CD14-positive monocyte (primary cell): ENCODE measurements around the gene KIF1A. TPM values are rescaled to one million over a fixed set of nuclear protein-coding genes. Genes with fewer than 3 reads are reported as not detected.
A peak's percentile ranks its signal among the peaks of the same experiment; 100 is the strongest.

Experiments used
- DNase-seq, 3 donors: peaks; one replicate each; pipeline ENCODE4 v3.0.0-alpha.2; 2011 to 2022
- H2AFZ ChIP-seq: 2 replicates; pipeline ENCODE4 v1.6.0; 2012; ENCODE audit warnings: mild to moderate bottlenecking, low read depth, low read length, inconsistent platforms; ENCODE audit not compliant: insufficient read depth, poor library complexity, severe bottlenecking
- H3K27ac ChIP-seq, 2 donors: 1 replicate in 1 of 2; 2 replicates in 1 of 2; pipeline ENCODE4 v1.5.1; 2012 to 2013; ENCODE audit warnings: low read length in 2 of 2, control low read depth in 1 of 2, inconsistent platforms in 1 of 2, low read depth in 1 of 2, mild to moderate bottlenecking in 1 of 2
- H3K27me3 ChIP-seq, 2 donors: one replicate each; pipeline versions ENCODE4 v1.6.0 to v1.6.1; 2011 to 2013; ENCODE audit warnings: low read length in 2 of 2; ENCODE audit not compliant: control insufficient read depth in 2 of 2, insufficient read depth in 2 of 2
- H3K36me3 ChIP-seq, 2 donors: replicated peaks in 1 of 2; 1 replicate in 1 of 2; 2 replicates in 1 of 2; pipeline versions ENCODE4 v1.5.1 to v1.6.1; 2012 to 2013; ENCODE audit warnings: low read length in 2 of 2, control low read depth in 1 of 2, inconsistent platforms in 1 of 2, mild to moderate bottlenecking in 1 of 2; ENCODE audit not compliant: insufficient read depth in 2 of 2, control insufficient read depth in 1 of 2
- H3K4me1 ChIP-seq, 2 donors: 1 replicate in 1 of 2; 2 replicates in 1 of 2; pipeline versions ENCODE4 v1.5.1 to v1.6.1; 2012 to 2013; ENCODE audit warnings: low read length in 2 of 2, control low read depth in 1 of 2, inconsistent platforms in 1 of 2, mild to moderate bottlenecking in 1 of 2, moderate library complexity in 1 of 2; ENCODE audit not compliant: insufficient read depth in 2 of 2, control insufficient read depth in 1 of 2
- H3K4me2 ChIP-seq: replicated peaks from 2 replicates; pipeline ENCODE3; 2012; ENCODE audit warnings: low read length, moderate library complexity, mild to moderate bottlenecking; ENCODE audit not compliant: poor library complexity, severe bottlenecking; ENCODE audit errors: extremely low read depth
- H3K4me3 ChIP-seq, 3 experiments: fragments of 200-600 bp in 1 of 3; sonication (generic) in 1 of 3; replicated peaks in 1 of 3; 1 replicate in 2 of 3; 2 replicates in 1 of 3; pipeline ENCODE4 v1.5.1; 2011 to 2013; ENCODE audit warnings: low read length in 3 of 3, mild to moderate bottlenecking in 3 of 3, control low read depth in 2 of 3, low read depth in 2 of 3, inconsistent platforms in 1 of 3, moderate library complexity in 1 of 3
- H3K79me2 ChIP-seq: 2 replicates; pipeline ENCODE4 v1.6.0; 2012; ENCODE audit warnings: mild to moderate bottlenecking, control low read depth, inconsistent platforms, low read length, moderate library complexity; ENCODE audit not compliant: insufficient read depth
- H3K9ac ChIP-seq: 2 replicates; pipeline ENCODE4 v1.6.0; 2017; ENCODE audit warnings: low read length, mild to moderate bottlenecking; ENCODE audit not compliant: insufficient read depth, poor library complexity, severe bottlenecking
- H3K9me3 ChIP-seq, 2 donors: replicated peaks in 1 of 2; 1 replicate in 1 of 2; 2 replicates in 1 of 2; pipeline versions ENCODE4 v1.5.1 to v1.6.1; 2012 to 2013; ENCODE audit warnings: low read length in 2 of 2, control low read depth in 1 of 2; ENCODE audit not compliant: control insufficient read depth in 1 of 2, insufficient read depth in 1 of 2
- H4K20me1 ChIP-seq: 2 replicates; pipeline ENCODE4 v1.6.0; 2012; ENCODE audit warnings: mild to moderate bottlenecking, low read length, control low read depth, moderate library complexity; ENCODE audit not compliant: insufficient read depth
- H3K27ac Mint-ChIP-seq, 7 donors: one replicate each; pipeline ENCODE4 v1.8.0; 2020; ENCODE audit warnings: mild to moderate bottlenecking in 7 of 7, mixed read lengths in 7 of 7, moderate library complexity in 6 of 7, inconsistent platforms in 2 of 7
- H3K27me3 Mint-ChIP-seq, 3 donors: one replicate each; pipeline ENCODE4 v1.8.0; 2021 to 2022; ENCODE audit warnings: low read depth in 3 of 3, mild to moderate bottlenecking in 3 of 3, mixed read lengths in 3 of 3, moderate library complexity in 3 of 3, inconsistent platforms in 1 of 3
- H3K36me3 Mint-ChIP-seq, 2 donors: one replicate each; pipeline ENCODE4 v1.8.0; 2020; ENCODE audit warnings: mixed read lengths in 2 of 2, inconsistent platforms in 1 of 2, mild to moderate bottlenecking in 1 of 2
- H3K4me1 Mint-ChIP-seq: one replicate; pipeline ENCODE4 v1.8.0; 2020; ENCODE audit warnings: mild to moderate bottlenecking, mixed read lengths
- H3K4me3 Mint-ChIP-seq, 2 donors: one replicate each; pipeline ENCODE4 v1.8.0; 2020; ENCODE audit warnings: mild to moderate bottlenecking in 2 of 2, mixed read lengths in 2 of 2, moderate library complexity in 1 of 2
- H3K9me3 Mint-ChIP-seq, 7 donors: one replicate each; pipeline ENCODE4 v1.8.0; 2020 to 2022; ENCODE audit warnings: mixed read lengths in 7 of 7, mild to moderate bottlenecking in 6 of 7, moderate library complexity in 6 of 7, inconsistent platforms in 2 of 7
- WGBS: methylation state at CpG from one replicate; pipeline ENCODE4 v1.1.5; 2013; ENCODE audit warnings: missing lambda C conversion rate; ENCODE audit not compliant: insufficient coverage; 5-methylcytosine and 5-hydroxymethylcytosine counted together
- intact Hi-C, 2 donors: fragments of 100-400 bp; cut with micrococcal nuclease; formaldehyde crosslinking; loops; one replicate each; pipeline versions ENCODE4 v1.15.0 to v1.15.1; 2023
- polyA plus RNA-seq, 3 donors: library from polyadenylated mRNA; depleted of rRNA in 1 of 3; unstranded in 2 of 3; stranded (reverse) in 1 of 3; fragments of 300-500 nt in 2 of 3; fragments of >200 nt in 1 of 3; fragmentation: Illumina TruSeq in 2 of 3; gene quantifications; 1 replicate in 2 of 3; 2 replicates in 1 of 3; pipeline ENCODE4 v1.2.3, GENCODE V29; 2012 to 2021
- TF ChIP-seq, protein P1 (sequence below): fragments of 200-600 bp; IDR thresholded peaks from one replicate; pipeline ENCODE4 v1.8.0; 2022; ENCODE audit warnings: antibody characterized with exemption, mild to moderate bottlenecking

The KIF1A gene
- polyA plus RNA-seq, 3 donors: not detected

GRCh38 chr2:240832205-240832727 lies 12.2 kb upstream of the KIF1A start:
- H3K4me2 ChIP-seq: peak overlapping the region; percentile 59
- no peak overlapping the region for H3K9ac ChIP-seq
- 4% methylated on average over 54 of the region's 54 CpGs for WGBS

GRCh38 chr2:240831594-240832204 lies 11.7 kb upstream of the KIF1A start:
- Histone ChIP-seq H3K36me3 (no peaks in the 10 kb centered on the region), H3K27me3 (peaks cover 14 to 49% of the 10 kb centered on the region in 2 donors), H3K9me3 (peaks cover 0 to 7% of the 10 kb centered on the region in 2 donors), H3K79me2 (no peaks in the 10 kb centered on the region), H3K4me3 (peak overlapping the region in 1 of 3 experiments; percentile 54), H3K27ac (no peak overlapping the region), H2AFZ (peak overlapping the region; percentile 54), H3K4me2 (peak overlapping the region; percentile 59), H3K9ac (no peak overlapping the region), H3K4me1 (peaks cover 7 to 14% of the 10 kb centered on the region in 2 donors), H4K20me1 (no peaks in the 10 kb centered on the region)
- no peaks in the 10 kb centered on the region for H3K36me3 Mint-ChIP-seq
- WGBS: 9% methylated on average over 26 of the region's 27 CpGs
- peaks cover 6% of the 10 kb centered on the region for H3K4me1 Mint-ChIP-seq
- TF ChIP-seq, protein P1, sequence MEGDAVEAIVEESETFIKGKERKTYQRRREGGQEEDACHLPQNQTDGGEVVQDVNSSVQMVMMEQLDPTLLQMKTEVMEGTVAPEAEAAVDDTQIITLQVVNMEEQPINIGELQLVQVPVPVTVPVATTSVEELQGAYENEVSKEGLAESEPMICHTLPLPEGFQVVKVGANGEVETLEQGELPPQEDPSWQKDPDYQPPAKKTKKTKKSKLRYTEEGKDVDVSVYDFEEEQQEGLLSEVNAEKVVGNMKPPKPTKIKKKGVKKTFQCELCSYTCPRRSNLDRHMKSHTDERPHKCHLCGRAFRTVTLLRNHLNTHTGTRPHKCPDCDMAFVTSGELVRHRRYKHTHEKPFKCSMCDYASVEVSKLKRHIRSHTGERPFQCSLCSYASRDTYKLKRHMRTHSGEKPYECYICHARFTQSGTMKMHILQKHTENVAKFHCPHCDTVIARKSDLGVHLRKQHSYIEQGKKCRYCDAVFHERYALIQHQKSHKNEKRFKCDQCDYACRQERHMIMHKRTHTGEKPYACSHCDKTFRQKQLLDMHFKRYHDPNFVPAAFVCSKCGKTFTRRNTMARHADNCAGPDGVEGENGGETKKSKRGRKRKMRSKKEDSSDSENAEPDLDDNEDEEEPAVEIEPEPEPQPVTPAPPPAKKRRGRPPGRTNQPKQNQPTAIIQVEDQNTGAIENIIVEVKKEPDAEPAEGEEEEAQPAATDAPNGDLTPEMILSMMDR: no peak
- DNase-seq: no peak
- H3K4me3 Mint-ChIP-seq: peak overlapping the region in 1 of 2 donors; percentile 83
- no peak overlapping the region for H3K27ac Mint-ChIP-seq
- H3K9me3 Mint-ChIP-seq: peaks cover 0 to 8% (median 2%) of the 10 kb centered on the region in 7 donors
- intact Hi-C loops: loop anchor here in 1 of 2 donors (10.0 kb wide), 1 partner anchor 317 kb away; no protein-coding TSS in a partner anchor
- H3K27me3 Mint-ChIP-seq: peaks cover 30 to 56% (median 41%) of the 10 kb centered on the region in 3 donors

More at GRCh38 chr2:240832205-240832727, 12.2 kb upstream of the KIF1A start:
- Mint-ChIP-seq H3K27ac (no peak overlapping the region), H3K36me3 (no peaks in the 10 kb centered on the region), H3K4me3 (peak overlapping the region in 1 of 2 donors; percentile 83), H3K27me3 (peaks cover 31 to 56% (median 37%) of the 10 kb centered on the region in 3 donors), H3K4me1 (peaks cover 6% of the 10 kb centered on the region), H3K9me3 (peaks cover 0 to 3% (median 2%) of the 10 kb centered on the region in 7 donors)
- intact Hi-C loops: loop anchor here in 1 of 2 donors (10.0 kb wide), 1 partner anchor 317 kb away; no protein-coding TSS in a partner anchor
- Histone ChIP-seq H4K20me1 (no peaks in the 10 kb centered on the region), H3K27me3 (peaks cover 12 to 44% of the 10 kb centered on the region in 2 donors), H3K27ac (no peak overlapping the region), H3K79me2 (no peaks in the 10 kb centered on the region), H3K4me3 (peak overlapping the region in 1 of 3 experiments; percentile 54), H3K4me1 (peaks cover 7 to 14% of the 10 kb centered on the region in 2 donors), H3K9me3 (peaks cover 0 to 4% of the 10 kb centered on the region in 2 donors), H2AFZ (peak overlapping the region; percentile 54), H3K36me3 (no peaks in the 10 kb centered on the region)
- TF ChIP-seq, protein P1: no peak
- DNase-seq: peak; percentile 80 to 86 (median 81)
